HCT116 (cell line): ENCODE data around the gene GLOD4.

Source experiments
- CEBPB ChIP-seq: IDR thresholded peaks from 2 replicates; pipeline ENCODE4 v1.6.1; 2012; ENCODE audit warnings: low read depth
- EGR1 ChIP-seq: IDR thresholded peaks from 2 replicates; pipeline ENCODE4 v1.6.1; 2012; ENCODE audit warnings: low read depth
- EZH2 ChIP-seq: fragments of 200-600 bp; sonication (generic); IDR thresholded peaks from 2 replicates; pipeline ENCODE4 v1.6.1; 2017; ENCODE audit warnings: antibody characterized with exemption, mixed run types
- POLR2A ChIP-seq: IDR thresholded peaks from 2 replicates; pipeline ENCODE4 v1.7.0; 2011; ENCODE audit warnings: borderline replicate concordance; ENCODE audit not compliant: insufficient read depth, insufficient read length; ENCODE audit errors: extremely low read depth
- RAD21 ChIP-seq: IDR thresholded peaks from 2 replicates; pipeline ENCODE4 v1.6.1; 2012; ENCODE audit warnings: low read depth, mild to moderate bottlenecking
- SP1 ChIP-seq: IDR thresholded peaks from 2 replicates; pipeline ENCODE4 v1.6.1; 2012; ENCODE audit warnings: low read depth
- ZFX ChIP-seq: fragments of 450-650 bp; IDR thresholded peaks from 2 replicates; pipeline ENCODE4 v1.6.1; 2017
- ZNF274 ChIP-seq: fragments of 200-500 bp; sonication (Bioruptor generic); IDR thresholded peaks from 2 replicates; pipeline ENCODE4 v1.6.1; 2014; ENCODE audit warnings: mild to moderate bottlenecking, low read depth, low read length, inconsistent platforms
- TF ChIP-seq, protein P1 (sequence below), 3 experiments: fragments of 200-600 bp in 1 of 3; sonication (generic) in 1 of 3; IDR thresholded peaks in 2 of 3; conservative IDR thresholded peaks in 1 of 3; 2 replicates each; pipeline ENCODE4 v1.5.1; 2012 to 2017; ENCODE audit warnings: low read depth in 2 of 3, low read length in 2 of 3, antibody characterized with exemption in 1 of 3, borderline replicate concordance in 1 of 3, control low read depth in 1 of 3, mild to moderate bottlenecking in 1 of 3, mixed read lengths in 1 of 3, mixed run types in 1 of 3, moderate library complexity in 1 of 3; ENCODE audit not compliant: insufficient read depth in 1 of 3
- TF ChIP-seq, protein P2 (sequence below): IDR thresholded peaks from 2 replicates; pipeline ENCODE4 v1.6.1; 2012

- TF ChIP-seq RAD21, result no peak
- no peak for TF ChIP-seq SP1
- TF ChIP-seq, protein P1, sequence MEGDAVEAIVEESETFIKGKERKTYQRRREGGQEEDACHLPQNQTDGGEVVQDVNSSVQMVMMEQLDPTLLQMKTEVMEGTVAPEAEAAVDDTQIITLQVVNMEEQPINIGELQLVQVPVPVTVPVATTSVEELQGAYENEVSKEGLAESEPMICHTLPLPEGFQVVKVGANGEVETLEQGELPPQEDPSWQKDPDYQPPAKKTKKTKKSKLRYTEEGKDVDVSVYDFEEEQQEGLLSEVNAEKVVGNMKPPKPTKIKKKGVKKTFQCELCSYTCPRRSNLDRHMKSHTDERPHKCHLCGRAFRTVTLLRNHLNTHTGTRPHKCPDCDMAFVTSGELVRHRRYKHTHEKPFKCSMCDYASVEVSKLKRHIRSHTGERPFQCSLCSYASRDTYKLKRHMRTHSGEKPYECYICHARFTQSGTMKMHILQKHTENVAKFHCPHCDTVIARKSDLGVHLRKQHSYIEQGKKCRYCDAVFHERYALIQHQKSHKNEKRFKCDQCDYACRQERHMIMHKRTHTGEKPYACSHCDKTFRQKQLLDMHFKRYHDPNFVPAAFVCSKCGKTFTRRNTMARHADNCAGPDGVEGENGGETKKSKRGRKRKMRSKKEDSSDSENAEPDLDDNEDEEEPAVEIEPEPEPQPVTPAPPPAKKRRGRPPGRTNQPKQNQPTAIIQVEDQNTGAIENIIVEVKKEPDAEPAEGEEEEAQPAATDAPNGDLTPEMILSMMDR (IDR thresholded peaks at IDR 0.05 in 2 of 3, conservative IDR thresholded peaks at IDR 0.05 in 1 of 3; ENCODE audit: borderline replicate concordance in 1 of 3, insufficient read depth in 1 of 3, low read depth in 2 of 3, low read length in 2 of 3), result no peak
- no peak for TF ChIP-seq ZFX
- TF ChIP-seq EZH2, result no peak
- no peak for TF ChIP-seq EGR1
- TF ChIP-seq POLR2A, result no peak
- TF ChIP-seq CEBPB, result no peak
- TF ChIP-seq, protein P2, sequence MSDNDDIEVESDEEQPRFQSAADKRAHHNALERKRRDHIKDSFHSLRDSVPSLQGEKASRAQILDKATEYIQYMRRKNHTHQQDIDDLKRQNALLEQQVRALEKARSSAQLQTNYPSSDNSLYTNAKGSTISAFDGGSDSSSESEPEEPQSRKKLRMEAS, result no peak
- TF ChIP-seq ZNF274, result no peak
Measured at GRCh38 chr17:752620-753219, 29.4 kb downstream of the GLOD4 start.
